GDM1 (cell line): ENCODE measurements around the gene TRIM14.
"Not testable (repeated sequence)": the region's sequence is repeated elsewhere in the genome, so short reads cannot be mapped to it uniquely, and the experiment has no call there.

Experiments used
- DNase-seq: peaks from one replicate; lab custom pipeline; 2025; lab: John Stamatoyannopoulos, UW

The TRIM14 gene

GRCh38 chr9:98083566-98084183 is 35.3 kb downstream of the TRIM14 start:
- no peak for DNase-seq

- DNase-seq = no peak
Observed at GRCh38 chr9:98083061-98083501, 35.9 kb downstream of the TRIM14 start.

GRCh38 chr9:98081477-98082219 is 37.4 kb downstream of the TRIM14 start:
- no peak for DNase-seq

DNA sequence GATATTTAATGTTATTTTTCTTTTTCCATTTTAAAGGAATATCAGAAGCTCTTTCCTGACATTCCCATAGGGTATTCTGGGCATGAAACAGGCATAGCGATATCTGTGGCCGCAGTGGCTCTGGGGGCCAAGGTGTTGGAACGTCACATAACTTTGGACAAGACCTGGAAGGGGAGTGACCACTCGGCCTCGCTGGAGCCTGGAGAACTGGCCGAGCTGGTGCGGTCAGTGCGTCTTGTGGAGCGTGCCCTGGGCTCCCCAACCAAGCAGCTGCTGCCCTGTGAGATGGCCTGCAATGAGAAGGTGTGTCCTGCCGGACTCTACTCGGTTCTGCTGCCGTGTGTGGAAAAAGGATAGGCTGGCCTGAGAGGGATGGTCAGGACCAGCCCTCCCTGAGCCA is 38.2 kb downstream of the TRIM14 start:
- no peak for DNase-seq

GRCh38 chr9:98080326-98080725 is 38.7 kb downstream of the TRIM14 start:
- no peak for DNase-seq

GRCh38 chr9:98078895-98079294 is 40.1 kb downstream of the TRIM14 start:
- DNase-seq = no peak

DNA sequence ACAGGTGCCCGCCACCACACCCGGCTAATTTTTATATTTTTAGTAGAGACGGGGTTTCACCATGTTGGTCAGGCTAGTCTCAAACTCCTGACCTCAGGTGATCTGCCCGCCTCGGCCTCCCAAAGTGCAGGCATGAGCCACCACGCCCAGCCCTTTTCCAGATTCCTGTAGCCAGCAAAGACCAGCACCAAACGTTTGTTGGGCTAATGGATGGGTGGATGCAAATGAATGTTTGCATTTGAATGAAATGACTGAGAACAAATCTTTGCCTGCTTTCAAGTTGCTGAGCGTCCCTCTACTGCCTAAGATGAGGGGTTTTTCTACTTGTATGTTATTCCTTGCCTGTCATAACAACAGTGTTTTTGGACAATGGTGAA is 42.5 kb downstream of the TRIM14 start:
- DNase-seq = not testable (repeated sequence)

- DNase-seq = no peak
Observed at GRCh38 chr9:98075332-98075805, 43.7 kb downstream of the TRIM14 start.

DNA sequence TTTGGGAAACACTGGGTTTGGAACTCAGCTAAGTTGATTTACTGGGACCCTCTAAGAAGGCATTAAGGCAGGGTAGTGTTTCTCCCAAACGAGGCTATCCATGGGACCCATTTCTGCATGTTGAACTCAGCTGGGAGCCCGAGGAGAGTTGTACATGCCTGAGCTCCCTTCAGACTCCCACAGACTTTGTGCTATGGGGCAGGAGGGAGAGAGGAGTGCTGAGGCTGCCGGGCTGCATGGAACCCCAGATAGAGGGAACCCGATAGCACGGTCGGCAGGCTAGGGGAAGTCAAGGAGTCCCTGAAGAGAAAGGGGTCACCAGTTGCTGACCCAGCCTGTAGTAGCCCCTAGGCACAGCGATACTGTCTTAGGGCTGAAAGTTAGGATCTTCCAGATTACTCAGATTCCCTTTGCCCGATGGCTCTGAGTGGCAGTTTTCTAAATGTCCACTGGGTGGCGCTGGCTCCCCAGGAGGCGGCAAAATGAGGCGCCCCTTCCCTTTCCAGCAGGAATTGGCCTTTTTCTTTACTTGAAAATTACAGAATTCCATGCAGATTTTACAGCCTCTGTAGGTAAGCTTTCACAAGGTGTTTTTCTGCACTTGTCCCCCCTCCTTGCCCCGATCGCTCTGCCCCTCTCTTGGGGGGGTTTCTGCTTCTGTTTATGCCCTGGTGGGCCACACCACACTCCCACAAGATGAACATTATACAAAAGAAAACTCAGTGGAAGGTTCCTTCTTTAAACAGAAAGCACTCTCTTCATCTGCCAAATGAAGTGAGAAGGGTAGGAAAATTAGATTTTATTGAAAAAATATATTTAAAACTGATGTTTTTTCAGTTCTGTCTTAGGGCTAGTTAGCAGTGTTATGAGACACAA is 44.7 kb downstream of the TRIM14 start:
- DNase-seq = no peak

GRCh38 chr9:98071737-98072136 is 47.3 kb downstream of the TRIM14 start:
- no peak for DNase-seq

GRCh38 chr9:98070704-98071103 is 48.3 kb downstream of the TRIM14 start:
- no peak for DNase-seq

- DNase-seq = no peak
Observed at GRCh38 chr9:98069551-98069950, 49.5 kb downstream of the TRIM14 start.

DNA sequence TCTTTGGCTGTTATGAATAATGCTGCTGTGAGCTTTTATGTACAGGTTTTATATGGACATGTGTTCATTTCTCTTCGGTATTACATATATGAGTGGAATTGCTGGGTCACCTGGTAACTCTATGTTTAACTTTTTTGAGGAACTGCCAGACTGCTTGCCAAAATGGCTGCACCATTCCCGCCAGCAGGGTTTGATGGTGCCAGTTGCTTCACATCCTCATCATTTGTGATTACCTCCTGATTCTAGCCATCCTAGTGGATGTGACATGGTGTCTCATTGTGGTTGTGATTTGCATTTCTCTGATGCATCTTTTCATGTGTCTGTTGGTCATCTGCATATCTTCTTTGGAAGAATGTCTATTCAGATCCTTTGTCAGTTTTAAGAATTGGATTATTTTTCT is 51.8 kb downstream of the TRIM14 start:
- DNase-seq = no peak

DNA sequence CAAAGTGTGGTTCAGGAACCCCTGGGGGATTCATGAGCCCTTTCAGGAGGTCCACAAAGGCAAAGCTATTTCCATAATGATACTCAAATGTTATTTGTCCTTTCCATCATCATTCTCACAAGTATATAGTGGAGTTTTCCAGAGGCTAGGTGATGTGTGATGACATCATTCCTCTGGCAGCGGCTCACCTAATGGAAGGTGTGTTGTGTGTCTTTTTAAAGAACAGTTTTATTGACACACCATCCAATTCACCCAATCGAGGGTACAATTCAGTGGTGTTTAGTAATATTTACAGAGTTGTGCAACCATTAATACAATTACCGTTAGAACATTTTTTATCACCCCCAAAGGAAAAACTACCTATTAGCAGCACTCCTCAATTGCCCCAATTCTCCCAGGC is 52.8 kb downstream of the TRIM14 start:
- no peak for DNase-seq

DNA sequence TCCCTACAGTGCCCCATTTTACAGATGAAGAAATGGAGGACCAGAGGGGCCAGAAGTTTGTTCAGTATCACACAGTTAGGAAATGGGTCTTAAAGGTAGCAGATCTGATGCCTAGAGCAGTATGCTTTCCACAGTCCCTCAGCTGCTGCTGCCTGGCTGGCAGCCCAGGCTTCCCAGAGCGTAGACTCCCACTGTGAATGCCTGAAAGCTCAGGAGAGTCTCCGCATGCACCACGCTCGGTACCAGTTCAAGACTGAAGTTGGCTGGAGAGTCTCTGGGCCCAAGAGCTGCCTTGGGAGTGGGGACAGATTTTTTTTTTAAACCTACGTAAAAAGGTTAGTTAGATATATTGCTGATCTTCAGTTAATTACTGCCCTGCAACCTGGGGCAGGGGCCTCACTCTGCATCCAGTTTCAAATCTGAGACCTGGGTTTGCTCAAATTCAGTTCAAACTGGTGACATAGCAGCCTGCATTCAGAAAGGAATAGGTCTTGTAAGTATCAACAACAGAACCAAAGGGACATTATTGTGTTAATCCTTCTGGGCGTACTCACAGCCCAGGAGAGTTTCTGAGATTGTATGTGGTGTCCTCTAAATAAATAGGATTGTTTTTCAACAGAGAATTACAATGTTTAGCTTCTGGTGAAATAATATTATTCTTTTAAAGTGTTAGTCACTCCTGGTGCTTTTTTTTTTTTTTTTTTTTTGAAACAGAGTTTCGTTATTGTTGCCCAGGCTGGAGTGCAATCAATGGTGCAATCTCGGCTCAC is 54.2 kb downstream of the TRIM14 start:
- no peak for DNase-seq

DNA sequence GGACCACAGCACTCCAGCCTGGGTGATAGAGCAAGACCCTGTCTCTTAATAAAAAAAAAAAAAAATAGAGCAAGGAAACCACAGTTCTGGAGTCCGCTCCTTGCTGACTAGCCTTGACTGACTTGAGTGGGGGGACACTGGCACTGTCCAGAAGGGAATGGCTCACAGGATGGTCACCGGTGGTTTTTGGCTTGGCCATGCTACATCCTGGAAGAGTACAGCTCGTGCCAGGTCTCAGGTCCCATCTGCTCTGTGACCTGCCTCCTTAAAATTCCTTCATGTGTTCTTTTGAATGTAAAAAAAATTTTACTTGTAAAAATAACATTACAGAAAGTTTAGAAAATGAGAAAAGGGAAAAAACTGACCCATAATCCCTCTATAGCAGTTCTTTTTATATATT is 56.9 kb downstream of the TRIM14 start:
- DNase-seq = no peak

DNA sequence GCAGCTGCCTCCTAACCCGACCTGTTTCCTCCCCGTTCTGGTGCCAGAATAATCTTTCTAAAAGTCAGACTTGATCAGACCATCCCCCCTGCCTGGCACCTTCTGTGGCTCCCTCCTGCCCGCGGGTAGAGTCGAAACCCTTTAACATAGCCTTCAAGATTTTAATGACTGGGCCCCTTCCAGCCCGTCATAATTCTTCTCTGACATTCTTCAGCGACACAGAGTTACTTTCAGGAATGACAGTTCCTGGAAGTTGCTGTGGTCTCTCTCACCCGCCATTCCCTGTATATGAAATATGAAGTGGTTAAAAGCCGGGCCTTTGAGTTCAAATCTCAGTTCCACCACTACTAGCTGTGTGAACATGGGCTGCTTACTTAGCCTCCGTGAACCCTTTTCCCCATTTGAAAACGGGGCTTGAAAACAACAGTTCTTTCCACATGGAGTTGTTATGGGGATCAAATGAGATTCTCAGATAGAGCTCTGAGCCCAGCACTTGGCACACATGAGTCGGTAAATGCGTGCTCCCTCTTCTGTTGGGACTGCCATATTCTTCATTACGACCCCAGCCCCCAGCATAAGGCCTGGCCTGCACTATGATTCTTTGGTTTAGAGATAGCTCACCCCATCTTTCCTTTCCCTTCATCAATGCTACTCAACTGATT is 61.8 kb downstream of the TRIM14 start:
- no peak for DNase-seq

- peak; percentile 87 for DNase-seq
Observed at GRCh38 chr9:98056269-98057137, 62.5 kb downstream of the TRIM14 start, which contains the start of gene NANS. Gene NANS (plus strand): TSS chr9:98056732. CDS start chr9:98056809, 77 bp downstream.

- no peak for DNase-seq
Observed at GRCh38 chr9:98054376-98054951, 64.6 kb downstream of the TRIM14 start.

DNA sequence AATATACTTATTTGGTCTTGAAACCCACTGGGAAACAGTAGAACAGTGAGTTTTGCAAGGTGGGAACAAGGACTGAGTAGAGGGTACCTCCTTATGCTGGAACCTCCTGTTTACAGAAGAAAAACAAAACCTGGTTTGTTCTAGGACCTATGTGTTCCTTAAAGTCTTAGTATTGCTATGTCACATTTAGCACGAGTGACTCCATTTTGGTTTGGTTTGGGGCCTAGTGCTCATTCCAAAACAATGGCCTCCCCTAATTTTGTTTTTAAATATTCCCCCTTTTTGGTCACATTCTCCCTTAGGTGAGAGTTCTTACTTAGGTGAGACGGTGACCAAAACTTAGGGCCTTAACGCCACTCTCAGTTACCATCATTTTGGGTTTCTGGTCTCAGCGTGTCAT is 68.7 kb downstream of the TRIM14 start:
- no peak for DNase-seq
